Body of pancreas (tissue), 4 donors: ENCODE results near the gene FRAT2. TPM values are rescaled to one million over a fixed set of nuclear protein-coding genes. Genes with fewer than 3 reads are reported as not detected.

Experiments
- ATAC-seq: fragments of 150-250 bp; one replicate; pipeline ENCODE4 v1.9.1; 2016
- DNase-seq, 4 donors: peaks; one replicate each; pipeline ENCODE4 v3.0.0-alpha.2; 2019
- H3K27ac ChIP-seq, 4 donors: fragments of 200-600 bp; sonication (generic); 1 replicate in 3 of 4; 2 replicates in 1 of 4; pipeline versions ENCODE4 v1.5.1 to v1.6.1; 2016 to 2019; ENCODE audit warnings: mild to moderate bottlenecking in 1 of 4, mixed read lengths in 1 of 4, moderate library complexity in 1 of 4
- H3K27me3 ChIP-seq, 2 donors: fragments of 200-600 bp; sonication (generic); one replicate each; pipeline ENCODE4 v1.6.0; 2016; ENCODE audit warnings: mild to moderate bottlenecking in 1 of 2
- H3K36me3 ChIP-seq, 2 donors: fragments of 200-600 bp; sonication (generic); replicated peaks in 1 of 2; 2 replicates each; pipeline ENCODE4 v1.5.1; 2016; ENCODE audit warnings: low read depth in 2 of 2; ENCODE audit not compliant: insufficient read depth in 1 of 2
- H3K4me1 ChIP-seq: fragments of 200-600 bp; sonication (generic); one replicate; pipeline ENCODE4 v1.6.0; 2016
- H3K4me3 ChIP-seq, 2 donors: fragments of 200-600 bp; sonication (generic); 1 replicate in 1 of 2; 2 replicates in 1 of 2; pipeline ENCODE4 v1.5.1; 2016 to 2019
- H3K9me3 ChIP-seq, 3 donors: fragments of 200-600 bp; sonication (generic); 1 replicate in 2 of 3; 2 replicates in 1 of 3; pipeline ENCODE4 v1.5.1; 2016
- CTCF ChIP-seq, 7 experiments: fragments of 450-650 bp in 4 of 7; fragments of 200-600 bp in 3 of 7; sonication (generic) in 3 of 7; IDR thresholded peaks; one replicate each; pipeline ENCODE4 v1.5.1; 2016 to 2019; ENCODE audit warnings: antibody characterized with exemption in 7 of 7
- POLR2A ChIP-seq, 3 donors: fragments of 450-650 bp; IDR thresholded peaks; one replicate each; pipeline ENCODE4 v1.6.1; 2016; ENCODE audit warnings: antibody characterized with exemption in 3 of 3, mild to moderate bottlenecking in 2 of 3
- WGBS, 2 donors: methylation state at CpG; one replicate each; pipeline ENCODE4 v1.1.5; 2017; 5-methylcytosine and 5-hydroxymethylcytosine counted together
- intact Hi-C: fragments of 100-400 bp; cut with DNase I; formaldehyde crosslinking; loops from one replicate; pipeline ENCODE4 v1.15.1; 2023
- total RNA-seq, 2 donors: library from RNA; depleted of rRNA; stranded (reverse); fragments of >200 nt; gene quantifications; one replicate each; pipeline ENCODE4 v1.1.0, GENCODE V29; 2016

FRAT2 gene
- total RNA-seq, 2 donors from 2014 or later: 19.5 to 20.8 TPM

- ATAC-seq: no peak
- H3K36me3 ChIP-seq: no peaks in the 10 kb centered on the region
- H3K27me3 ChIP-seq: no peaks in the 10 kb centered on the region
- H3K4me3 ChIP-seq: no peak overlapping the region
- intact Hi-C loops: no loop called here
- TF ChIP-seq POLR2A (IDR thresholded peaks at IDR 0.05) (no peak), CTCF (IDR thresholded peaks at IDR 0.05) (no peak)
- 84% methylated on average over 9 of the region's 9 CpGs for WGBS, 2 donors
- H3K27ac ChIP-seq: no peak overlapping the region
- H3K9me3 ChIP-seq: no peaks in the 10 kb centered on the region
- H3K4me1 ChIP-seq: peaks cover 52% of the 10 kb centered on the region
- DNase-seq: no peak
Measured at GRCh38 chr10:97325754-97326153, 8.8 kb downstream of the FRAT2 start.

- no peak for ATAC-seq
- Histone ChIP-seq H3K4me1 (peaks cover 41% of the 10 kb centered on the region), H3K9me3 (no peaks in the 10 kb centered on the region), H3K27ac (no peak overlapping the region), H3K4me3 (no peak overlapping the region), H3K27me3 (no peaks in the 10 kb centered on the region), H3K36me3 (no peaks in the 10 kb centered on the region)
- 51 to 64% methylated on average over 4 of the region's 4 CpGs for WGBS, 2 donors
- intact Hi-C loops: no loop called here
- DNase-seq: no peak
- TF ChIP-seq POLR2A (IDR thresholded peaks at IDR 0.05): no peak
- no peak for TF ChIP-seq CTCF (IDR thresholded peaks at IDR 0.05)
Measured at GRCh38 chr10:97323501-97323900, 11.0 kb downstream of the FRAT2 start.

- Histone ChIP-seq H3K27ac (peak overlapping the region in 1 of 4 donors; percentile 98), H3K4me1 (peaks cover 29% of the 10 kb centered on the region), H3K27me3 (no peaks in the 10 kb centered on the region), H3K9me3 (no peaks in the 10 kb centered on the region), H3K36me3 (no peaks in the 10 kb centered on the region), H3K4me3 (no peak overlapping the region)
- WGBS, 2 donors: 64 to 70% methylated on average over 3 of the region's 3 CpGs
- ATAC-seq (no peak), DNase-seq (no peak)
- TF ChIP-seq CTCF (IDR thresholded peaks at IDR 0.05) (no peak), POLR2A (IDR thresholded peaks at IDR 0.05) (no peak)
- intact Hi-C loops: no loop called here
Measured at GRCh38 chr10:97321804-97322190, 12.7 kb downstream of the FRAT2 start.

- intact Hi-C loops: no loop called here
- Histone ChIP-seq H3K4me3 (peak overlapping the region in 1 of 2 donors; percentile 3), H3K27ac (peak overlapping the region; percentile 97 to 99 (median 98)), H3K9me3 (no peaks in the 10 kb centered on the region), H3K36me3 (no peaks in the 10 kb centered on the region), H3K4me1 (peaks cover 29% of the 10 kb centered on the region), H3K27me3 (no peaks in the 10 kb centered on the region)
- ATAC-seq (no peak), DNase-seq (peak; percentile 35 to 70 (median 48))
- TF ChIP-seq POLR2A (IDR thresholded peaks at IDR 0.05): peak in 2 of 3 donors; percentile 7 to 36
- TF ChIP-seq CTCF (IDR thresholded peaks at IDR 0.05): no peak
- WGBS, 2 donors: 10 to 48% methylated on average over 8 to 38 of the region's 38 CpGs
Measured at GRCh38 chr10:97321032-97321803, 13.3 kb downstream of the FRAT2 start.
